IMR-90 (cell line): Measurements from ENCODE around the gene ATXN1. TPM values are rescaled to one million over a fixed set of nuclear protein-coding genes. Genes with fewer than 3 reads are reported as not detected.

ENCODE experiments used
- ATAC-seq: fragments of 200-7000 bp; cut with Tn5 transposase; 2 replicates; pipeline ENCODE4 v1.9.1; 2020; ENCODE audit warnings: low read depth, mild to moderate bottlenecking, moderate library complexity
- BruUV-seq: library from RNA; stranded (reverse); fragments of 400-500 nt; replicated peaks from 2 replicates; lab custom pipeline; 2021; lab: Mats Ljungman, UMichigan
- CTCF ChIA-PET: fragments of 300-600 bp; formaldehyde crosslinking; extraction: SDS; loops from one replicate; lab custom pipeline; 2021; ENCODE audit warnings: antibody characterized with exemption; lab: Yijun Ruan, JAX
- POLR2A ChIA-PET: fragments of 300-600 bp; sonication (Branson Sonifier 250); formaldehyde crosslinking; loops from one replicate; lab custom pipeline; 2022; ENCODE audit warnings: antibody characterized with exemption; ENCODE audit not compliant: unreplicated experiment; lab: Charles Lee
- DNase-seq: peaks from one replicate; pipeline ENCODE4 v3.0.0; 2013
- H2AFZ ChIP-seq: replicated peaks from 2 replicates; pipeline ENCODE3; 2013; ENCODE audit warnings: low read length, mild to moderate bottlenecking; ENCODE audit not compliant: poor library complexity
- H2AK5ac ChIP-seq: 2 replicates; pipeline ENCODE4 v1.6.1; 2013; ENCODE audit warnings: low read depth, low read length, inconsistent platforms
- H2AK9ac ChIP-seq: replicated peaks from 2 replicates; pipeline ENCODE3; 2013; ENCODE audit warnings: mild to moderate bottlenecking, low read depth, low read length, moderate library complexity; ENCODE audit not compliant: poor library complexity
- H2BK120ac ChIP-seq: 2 replicates; pipeline ENCODE4 v1.6.1; 2013; ENCODE audit warnings: low read depth, low read length, inconsistent platforms
- H2BK15ac ChIP-seq: 3 replicates; pipeline ENCODE4 v1.6.1; 2013; ENCODE audit warnings: low read depth, low read length, inconsistent platforms
- H2BK20ac ChIP-seq: 2 replicates; pipeline ENCODE4 v1.6.1; 2013; ENCODE audit warnings: low read depth, mild to moderate bottlenecking, inconsistent platforms, low read length, moderate library complexity
- H2BK5ac ChIP-seq: 2 replicates; pipeline ENCODE4 v1.6.1; 2013; ENCODE audit warnings: mild to moderate bottlenecking, low read depth, low read length, inconsistent platforms; ENCODE audit not compliant: poor library complexity, severe bottlenecking
- H3K14ac ChIP-seq: replicated peaks from 2 replicates; pipeline ENCODE4 v1.6.1; 2013; ENCODE audit warnings: low read depth, low read length, inconsistent platforms
- H3K18ac ChIP-seq: 2 replicates; pipeline ENCODE4 v1.6.1; 2013; ENCODE audit warnings: low read depth, low read length, control low read depth
- H3K23ac ChIP-seq: 2 replicates; pipeline ENCODE4 v1.6.1; 2013; ENCODE audit warnings: low read depth, low read length, inconsistent platforms
- H3K27ac ChIP-seq: 2 replicates; pipeline ENCODE4 v1.5.1; 2013; ENCODE audit warnings: mild to moderate bottlenecking, control low read depth, low read length; ENCODE audit not compliant: insufficient read depth
- H3K27me3 ChIP-seq: 2 replicates; pipeline ENCODE4 v1.6.1; 2013; ENCODE audit warnings: low read length; ENCODE audit not compliant: control insufficient read depth, insufficient read depth
- H3K36me3 ChIP-seq: 2 replicates; pipeline ENCODE4 v1.6.1; 2013; ENCODE audit warnings: low read length, mixed read lengths; ENCODE audit not compliant: control insufficient read depth, insufficient read depth
- H3K4ac ChIP-seq: 2 replicates; pipeline ENCODE4 v1.6.1; 2013; ENCODE audit warnings: low read depth, low read length, inconsistent platforms
- H3K4me1 ChIP-seq: 2 replicates; pipeline ENCODE4 v1.6.1; 2013; ENCODE audit warnings: low read length, mixed read lengths; ENCODE audit not compliant: control insufficient read depth, insufficient read depth
- H3K4me2 ChIP-seq: 2 replicates; pipeline ENCODE4 v1.6.1; 2013; ENCODE audit warnings: low read depth, mild to moderate bottlenecking, control low read depth, low read length, moderate library complexity
- H3K4me3 ChIP-seq: 2 replicates; pipeline ENCODE4 v1.5.1; 2013; ENCODE audit warnings: low read depth, mild to moderate bottlenecking, control low read depth, low read length, moderate library complexity; ENCODE audit not compliant: insufficient read depth
- H3K56ac ChIP-seq: 2 replicates; pipeline ENCODE4 v1.6.1; 2013; ENCODE audit warnings: low read length, inconsistent platforms; ENCODE audit not compliant: insufficient read depth; ENCODE audit errors: extremely low read depth
- H3K79me1 ChIP-seq, 2 experiments: 2 replicates each; pipeline ENCODE4 v1.6.1; 2013; ENCODE audit warnings: low read length in 2 of 2, inconsistent platforms in 1 of 2, low read depth in 1 of 2
- H3K9ac ChIP-seq: 2 replicates; pipeline ENCODE4 v1.6.1; 2013; ENCODE audit warnings: low read depth, low read length, control low read depth
- H3K9me1 ChIP-seq: 2 replicates; pipeline ENCODE4 v1.6.1; 2013; ENCODE audit warnings: low read length, inconsistent platforms; ENCODE audit not compliant: insufficient read depth
- H3K9me3 ChIP-seq: 2 replicates; pipeline ENCODE4 v1.6.1; 2013; ENCODE audit warnings: low read length; ENCODE audit not compliant: control insufficient read depth, insufficient read depth
- H4K20me1 ChIP-seq: 2 replicates; pipeline ENCODE4 v1.6.1; 2013; ENCODE audit warnings: low read length, inconsistent platforms; ENCODE audit not compliant: insufficient read depth
- H4K5ac ChIP-seq: 2 replicates; pipeline ENCODE4 v1.6.1; 2013; ENCODE audit warnings: mild to moderate bottlenecking, low read depth, low read length, control low read depth
- H4K8ac ChIP-seq, 2 experiments: 2 replicates each; pipeline ENCODE4 v1.6.1; 2013; ENCODE audit warnings: low read depth in 2 of 2, low read length in 2 of 2, control low read depth in 1 of 2, inconsistent platforms in 1 of 2
- H4K91ac ChIP-seq: 2 replicates; pipeline ENCODE4 v1.6.1; 2013; ENCODE audit warnings: low read depth, low read length, inconsistent platforms; ENCODE audit not compliant: insufficient read depth
- BHLHE40 ChIP-seq: fragments of 150-350 bp; IDR thresholded peaks from 2 replicates; pipeline ENCODE4 v1.6.1; 2016; ENCODE audit warnings: mild to moderate bottlenecking, low read depth, low read length
- CEBPB ChIP-seq: IDR thresholded peaks from 2 replicates; pipeline ENCODE4 v1.6.1; 2012; ENCODE audit warnings: low read depth, low read length, improper control_type of control experiment
- CHD1 ChIP-seq: IDR thresholded peaks from 2 replicates; pipeline ENCODE4 v1.6.1; 2012; ENCODE audit warnings: low read depth, low read length, improper control_type of control experiment
- CTCF ChIP-seq: conservative IDR thresholded peaks from 2 replicates; pipeline ENCODE4 v1.5.1; 2012; ENCODE audit warnings: mild to moderate bottlenecking, low read depth, low read length, improper control_type of control experiment
- FOS ChIP-seq: fragments of 150-350 bp; IDR thresholded peaks from 2 replicates; pipeline ENCODE4 v1.6.1; 2016; ENCODE audit warnings: low read depth, low read length
- MAFK ChIP-seq: IDR thresholded peaks from 2 replicates; pipeline ENCODE4 v1.6.1; 2012; ENCODE audit warnings: low read depth, low read length, improper control_type of control experiment
- MAZ ChIP-seq: IDR thresholded peaks from 2 replicates; pipeline ENCODE4 v1.6.1; 2012; ENCODE audit warnings: low read depth, mild to moderate bottlenecking, low read length, improper control_type of control experiment, moderate library complexity, borderline replicate concordance
- MXI1 ChIP-seq: IDR thresholded peaks from 2 replicates; pipeline ENCODE4 v1.6.1; 2012; ENCODE audit warnings: low read depth, mild to moderate bottlenecking, low read length, moderate library complexity, borderline replicate concordance
- NFE2L2 ChIP-seq: fragments of 150-350 bp; IDR thresholded peaks from 2 replicates; pipeline ENCODE4 v1.6.1; 2016; ENCODE audit warnings: low read depth, mild to moderate bottlenecking, low read length
- POLR2A ChIP-seq: IDR thresholded peaks from 2 replicates; pipeline ENCODE4 v1.6.1; 2012; ENCODE audit warnings: mild to moderate bottlenecking, low read depth, low read length
- RAD21 ChIP-seq: IDR thresholded peaks from 2 replicates; pipeline ENCODE4 v1.6.1; 2012; ENCODE audit warnings: low read length, improper control_type of control experiment
- RCOR1 ChIP-seq: IDR thresholded peaks from 2 replicates; pipeline ENCODE4 v1.6.1; 2012; ENCODE audit warnings: mild to moderate bottlenecking, low read length, improper control_type of control experiment; ENCODE audit not compliant: insufficient replicate concordance
- RFX5 ChIP-seq: IDR thresholded peaks from 2 replicates; pipeline ENCODE4 v1.8.0; 2012; ENCODE audit warnings: low read depth, mild to moderate bottlenecking, low read length, moderate library complexity
- SMC3 ChIP-seq: fragments of 150-350 bp; IDR thresholded peaks from 2 replicates; pipeline ENCODE4 v1.6.1; 2016; ENCODE audit warnings: low read depth, mild to moderate bottlenecking, antibody characterized with exemption, low read length, moderate library complexity
- WGBS, 2 experiments: methylation state at CpG; one replicate each; pipeline versions ENCODE4 v1.1.5 to v1.1.7; 2013; ENCODE audit warnings: missing lambda C conversion rate in 2 of 2; ENCODE audit not compliant: insufficient read length in 1 of 2; ENCODE audit errors: extremely low coverage in 2 of 2; 5-methylcytosine and 5-hydroxymethylcytosine counted together
- dilution Hi-C: fragments of 300-500 bp; cut with HindIII; formaldehyde crosslinking; loops from one replicate; pipeline ENCODE4 v1.14.3; 2018; ENCODE audit warnings: low sequenced_read_pairs; ENCODE audit not compliant: unreplicated experiment
- in situ Hi-C: fragments of 300-500 bp; cut with MboI; formaldehyde crosslinking; loops from 3 replicates; pipeline ENCODE4 v1.14.3; 2019; ENCODE audit warnings: low sequenced_read_pairs, inconsistent platforms, mixed read lengths
- intact Hi-C: fragments of 100-400 bp; cut with micrococcal nuclease; formaldehyde crosslinking; loops from 2 replicates; pipeline ENCODE4 v1.10.0; 2022
- polyA plus RNA-seq, 3 experiments: library from polyadenylated mRNA; depleted of rRNA; stranded (reverse); fragments of >200 nt; gene quantifications; 2 replicates each; pipeline ENCODE4 v1.2.3, GENCODE V29; 2012; ENCODE audit warnings: low replicate concordance in 1 of 3
- total RNA-seq: library from RNA; depleted of rRNA; stranded (reverse); fragments of >200 nt; gene quantifications from 2 replicates; pipeline ENCODE4 v1.2.3, GENCODE V29; 2012

The ATXN1 gene
- total and polyA plus RNA-seq, 2 of the 4 experiments (the other 2 are of a cell fraction): 7.3 to 11.1 TPM

GRCh38 chr6:16338577-16339264 is 422.5 kb downstream of the ATXN1 start:
- H3K4ac ChIP-seq: peak overlapping the region; percentile 92
- peaks cover 3 to 39% of the 10 kb centered on the region in 2 experiments; a peak in 2 of 4 replicates for H3K79me1 ChIP-seq
- intact Hi-C loops: loop anchor here (2.0 to 10.0 kb wide), 4 partner anchors 60 to 626 kb away; no protein-coding TSS in a partner anchor
- POLR2A ChIA-PET: interaction anchor here (0.6 kb wide), 1 partner anchor 386 kb away, joined by 3 read pairs; no protein-coding TSS in a partner anchor
- whole genome bisulfite sequencing, 2 experiments: no CpG with 5 or more reads among the region's 10 CpGs
- no TSS peak for BruUV-seq
- peak; percentile 84 for ATAC-seq
- peaks cover 34% of the 10 kb centered on the region for H3K9me1 ChIP-seq
- H2AK9ac ChIP-seq: no peak overlapping the region
- H3K18ac ChIP-seq: peak overlapping the region; percentile 11; the same call in 1 of the 2 replicates
- peak overlapping the region; percentile 70 for H2BK5ac ChIP-seq
- no peaks in the 10 kb centered on the region; the same call in 1 of the 2 replicates for H4K20me1 ChIP-seq
- in situ Hi-C loops: loop anchor here (5.0 to 10.0 kb wide), 2 partner anchors 174 to 626 kb away; no protein-coding TSS in a partner anchor
- H3K14ac ChIP-seq: no peak overlapping the region; the same call in 1 of the 2 replicates
- H2AFZ ChIP-seq: peak overlapping the region; percentile 45
- peak overlapping the region; percentile 73; the same call in 1 of the 2 replicates for H3K23ac ChIP-seq
- peak overlapping the region; percentile 26; the same call in 1 of the 2 replicates for H3K4me2 ChIP-seq
- H3K9ac ChIP-seq: no peak overlapping the region
- CTCF ChIA-PET: interaction anchor here (0.7 to 1.4 kb wide), 7 partner anchors 11 to 627 kb away, joined by 3 to 5 read pairs (median 3); no protein-coding TSS in a partner anchor
- H4K8ac ChIP-seq: peak overlapping the region in 1 of 2 experiments; percentile 87; a peak in 2 of 4 replicates
- H2AK5ac ChIP-seq: 0 out of 2 replicates have a peak overlapping the region, but pooled peaks have one; percentile 72
- peak overlapping the region; percentile 49 for H3K27ac ChIP-seq
- peak; percentile 100 for DNase-seq
- H2BK120ac ChIP-seq: peak overlapping the region; percentile 95
- no peak overlapping the region; the same call in 1 of the 2 replicates for H3K56ac ChIP-seq
- H3K27me3 ChIP-seq: no peaks in the 10 kb centered on the region
- peak overlapping the region; percentile 59; the same call in 1 of the 3 replicates for H2BK15ac ChIP-seq
- H3K9me3 ChIP-seq: no peaks in the 10 kb centered on the region
- H4K5ac ChIP-seq: no peak overlapping the region; the same call in 1 of the 2 replicates
- peaks cover 21% of the 10 kb centered on the region for H3K4me1 ChIP-seq
- dilution Hi-C loops: no loop called here
- H2BK20ac ChIP-seq: peak overlapping the region; percentile 91
- H3K36me3 ChIP-seq: no peaks in the 10 kb centered on the region
- H4K91ac ChIP-seq: peak overlapping the region; percentile 62
- H3K4me3 ChIP-seq: no peak overlapping the region
- peak; percentile 48; the same call in 1 of the 2 replicates for TF ChIP-seq MAFK
- TF ChIP-seq FOS: peak; percentile 88
- TF ChIP-seq POLR2A: no peak
- no peak for TF ChIP-seq MAZ
- TF ChIP-seq SMC3: peak; percentile 79
- peak; percentile 76 for TF ChIP-seq RAD21
- peak; percentile 30; the same call in 1 of the 2 replicates for TF ChIP-seq NFE2L2
- TF ChIP-seq CHD1: peak; percentile 39; the same call in 1 of the 2 replicates
- peak; percentile 90 for TF ChIP-seq RCOR1
- peak; percentile 79 for TF ChIP-seq CEBPB
- TF ChIP-seq MXI1: peak; percentile 93
- peak; percentile 88 for TF ChIP-seq CTCF
- no peak for TF ChIP-seq RFX5
- peak; percentile 97 for TF ChIP-seq BHLHE40
